ENCODE measurements around the gene HOXB9. TPM values are rescaled to one million over a fixed set of nuclear protein-coding genes. Genes with fewer than 3 reads are reported as not detected.
A peak's percentile ranks its signal among the peaks of the same experiment; 100 is the strongest.

Gene HOXB9
- total RNA-seq, 1 donor from 2014 or later = 0.13 TPM

GRCh38 chr17:48599354-48599753 lies 26.8 kb downstream of the HOXB9 start:
- no peak for ATAC-seq
- DNase-seq (ENCODE audit: low spot score) = no peak

GRCh38 chr17:48598736-48599135 lies 27.4 kb downstream of the HOXB9 start:
- no peak for DNase-seq (ENCODE audit: low spot score)
- ATAC-seq = no peak

GRCh38 chr17:48597778-48598631 lies 28.2 kb downstream of the HOXB9 start:
- peak; percentile 45 for ATAC-seq
- peak; percentile 52 for DNase-seq (ENCODE audit: low spot score)

GRCh38 chr17:48597528-48597777 lies 28.7 kb downstream of the HOXB9 start:
- DNase-seq (ENCODE audit: low spot score) (no peak), ATAC-seq (no peak)

GRCh38 chr17:48596735-48597527 lies 29.2 kb downstream of the HOXB9 start:
- no peak for ATAC-seq
- no peak for DNase-seq (ENCODE audit: low spot score)

GRCh38 chr17:48596000-48596734 lies 30.0 kb downstream of the HOXB9 start:
- DNase-seq (ENCODE audit: low spot score) = no peak
- ATAC-seq = no peak

- DNase-seq (ENCODE audit: low spot score) (no peak), ATAC-seq (no peak)
These were observed 30.7 kb downstream of the HOXB9 start for GRCh38 chr17:48595278-48595999.

GRCh38 chr17:48594538-48595277 lies 31.4 kb downstream of the HOXB9 start:
- ATAC-seq = no peak

GRCh38 chr17:48593840-48594537 lies 32.2 kb downstream of the HOXB9 start:
- ATAC-seq (peak; percentile 77), DNase-seq (ENCODE audit: low spot score) (peak; percentile 68)

More at GRCh38 chr17:48594538-48595277, 31.4 kb downstream of the HOXB9 start:
- no peak for DNase-seq (ENCODE audit: low spot score)

- ATAC-seq (peak; percentile 5), DNase-seq (ENCODE audit: low spot score) (no peak)
These were observed 32.9 kb downstream of the HOXB9 start, which contains the start of gene HOXB5 for GRCh38 chr17:48593126-48593829. Gene HOXB5 (minus strand): TSS chr17:48593779. CDS start chr17:48593682, 97 bp downstream.

GRCh38 chr17:48592577-48592976 lies 33.6 kb downstream of the HOXB9 start:
- ATAC-seq = no peak

GRCh38 chr17:48592057-48592514 lies 34.1 kb downstream of the HOXB9 start:
- ATAC-seq (no peak), DNase-seq (ENCODE audit: low spot score) (no peak)

More at GRCh38 chr17:48592577-48592976, 33.6 kb downstream of the HOXB9 start:
- DNase-seq (ENCODE audit: low spot score) = no peak

- ATAC-seq = no peak
- no peak for DNase-seq (ENCODE audit: low spot score)
These were observed 34.7 kb downstream of the HOXB9 start for GRCh38 chr17:48591255-48592056.

- ATAC-seq (no peak), DNase-seq (ENCODE audit: low spot score) (no peak)
These were observed 35.5 kb downstream of the HOXB9 start for GRCh38 chr17:48590607-48591161.

- DNase-seq (ENCODE audit: low spot score) = no peak
- no peak for ATAC-seq
These were observed 36.1 kb downstream of the HOXB9 start, which contains the start of gene HOXB3 for GRCh38 chr17:48589831-48590606. Gene HOXB3 (minus strand): TSS chr17:48590241. CDS start chr17:48552474, 37,767 bp downstream.

- ATAC-seq (no peak), DNase-seq (ENCODE audit: low spot score) (no peak)
These were observed 36.9 kb downstream of the HOXB9 start for GRCh38 chr17:48589060-48589830.

Measured in left lobe of liver (tissue), 2 donors.